OCI-LY3 (cell line): Measurements from ENCODE around the gene TMEM163.

ENCODE experiments used
- EZH2phosphoT487 ChIP-seq: fragments of 200-600 bp; shearing (Covaris generic); IDR thresholded peaks from 2 replicates; pipeline ENCODE4 v1.6.1; 2018; ENCODE audit warnings: antibody characterized with exemption, mixed run types, low read depth
- TF ChIP-seq, protein P1 (sequence below): fragments of 200-600, 300-600 bp; sonication (generic); IDR thresholded peaks from 2 replicates; pipeline ENCODE4 v1.5.1; 2014; ENCODE audit warnings: antibody characterized with exemption, low read length, low read depth

DNA sequence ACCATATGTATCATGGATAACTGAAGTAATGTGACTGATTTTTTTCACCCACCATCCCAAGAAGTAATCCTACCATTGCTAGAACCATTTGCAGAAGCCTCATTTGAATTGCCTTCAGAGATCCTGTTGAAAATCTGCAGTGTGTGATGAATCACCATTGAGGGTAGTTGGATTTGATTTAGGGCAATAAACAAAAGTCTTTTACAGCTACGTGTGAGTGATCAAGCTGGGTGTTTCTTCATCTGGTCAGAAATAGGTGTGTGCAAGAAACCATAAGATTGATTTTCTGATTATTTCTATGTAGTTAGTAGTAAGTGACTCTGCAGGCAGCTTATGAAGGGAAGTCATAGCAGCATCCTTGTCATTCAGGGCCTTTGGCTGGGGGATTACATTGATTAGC, 305.4 kb downstream of the TMEM163 start:
- TF ChIP-seq, protein P1, sequence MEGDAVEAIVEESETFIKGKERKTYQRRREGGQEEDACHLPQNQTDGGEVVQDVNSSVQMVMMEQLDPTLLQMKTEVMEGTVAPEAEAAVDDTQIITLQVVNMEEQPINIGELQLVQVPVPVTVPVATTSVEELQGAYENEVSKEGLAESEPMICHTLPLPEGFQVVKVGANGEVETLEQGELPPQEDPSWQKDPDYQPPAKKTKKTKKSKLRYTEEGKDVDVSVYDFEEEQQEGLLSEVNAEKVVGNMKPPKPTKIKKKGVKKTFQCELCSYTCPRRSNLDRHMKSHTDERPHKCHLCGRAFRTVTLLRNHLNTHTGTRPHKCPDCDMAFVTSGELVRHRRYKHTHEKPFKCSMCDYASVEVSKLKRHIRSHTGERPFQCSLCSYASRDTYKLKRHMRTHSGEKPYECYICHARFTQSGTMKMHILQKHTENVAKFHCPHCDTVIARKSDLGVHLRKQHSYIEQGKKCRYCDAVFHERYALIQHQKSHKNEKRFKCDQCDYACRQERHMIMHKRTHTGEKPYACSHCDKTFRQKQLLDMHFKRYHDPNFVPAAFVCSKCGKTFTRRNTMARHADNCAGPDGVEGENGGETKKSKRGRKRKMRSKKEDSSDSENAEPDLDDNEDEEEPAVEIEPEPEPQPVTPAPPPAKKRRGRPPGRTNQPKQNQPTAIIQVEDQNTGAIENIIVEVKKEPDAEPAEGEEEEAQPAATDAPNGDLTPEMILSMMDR, result no peak
- TF ChIP-seq EZH2phosphoT487, result no peak
